ENCODE data around the gene OSBPL6. TPM values are rescaled to one million over a fixed set of nuclear protein-coding genes. Genes with fewer than 3 reads are reported as not detected.
A peak's percentile ranks its signal among the peaks of the same experiment; 100 is the strongest.

Gene OSBPL6
- total RNA-seq, 2 donors from 2014 or later, result 0.52 to 2.0 TPM

DNA sequence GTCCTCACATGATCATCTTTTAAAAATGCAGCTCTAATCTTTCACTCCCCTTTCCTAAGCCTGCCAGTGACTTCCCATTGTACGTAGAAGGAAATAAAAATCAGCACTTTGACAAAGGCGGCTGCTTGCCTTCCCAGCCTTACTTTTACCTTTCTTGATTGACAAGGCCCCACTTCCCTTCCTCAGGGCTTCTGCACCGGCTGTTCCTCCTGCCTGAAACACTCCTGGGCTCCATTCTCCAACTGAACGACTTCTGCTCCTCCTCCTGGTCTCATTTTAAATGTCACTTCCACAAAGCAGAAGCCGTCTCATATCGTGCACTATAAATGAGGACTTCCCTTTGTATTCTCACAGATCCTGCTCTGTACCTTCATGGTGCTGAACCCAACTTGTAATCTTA is 56.1 kb downstream of the OSBPL6 start:
- Mint-ChIP-seq H3K36me3 (no peaks in the 10 kb centered on the region), H3K27ac (no peak overlapping the region), H3K9me3 (no peaks in the 10 kb centered on the region)
- DNase-seq (ENCODE audit: low spot score in 2 of 2), result no peak
- ATAC-seq, result no peak

GRCh38 chr2:178251151-178251955 is 57.0 kb downstream of the OSBPL6 start:
- no peak overlapping the region for H3K27ac Mint-ChIP-seq
- DNase-seq (ENCODE audit: low spot score in 2 of 2) (no peak), ATAC-seq (no peak)
- no peaks in the 10 kb centered on the region for H3K36me3 Mint-ChIP-seq
- no peaks in the 10 kb centered on the region for H3K9me3 Mint-ChIP-seq

DNA sequence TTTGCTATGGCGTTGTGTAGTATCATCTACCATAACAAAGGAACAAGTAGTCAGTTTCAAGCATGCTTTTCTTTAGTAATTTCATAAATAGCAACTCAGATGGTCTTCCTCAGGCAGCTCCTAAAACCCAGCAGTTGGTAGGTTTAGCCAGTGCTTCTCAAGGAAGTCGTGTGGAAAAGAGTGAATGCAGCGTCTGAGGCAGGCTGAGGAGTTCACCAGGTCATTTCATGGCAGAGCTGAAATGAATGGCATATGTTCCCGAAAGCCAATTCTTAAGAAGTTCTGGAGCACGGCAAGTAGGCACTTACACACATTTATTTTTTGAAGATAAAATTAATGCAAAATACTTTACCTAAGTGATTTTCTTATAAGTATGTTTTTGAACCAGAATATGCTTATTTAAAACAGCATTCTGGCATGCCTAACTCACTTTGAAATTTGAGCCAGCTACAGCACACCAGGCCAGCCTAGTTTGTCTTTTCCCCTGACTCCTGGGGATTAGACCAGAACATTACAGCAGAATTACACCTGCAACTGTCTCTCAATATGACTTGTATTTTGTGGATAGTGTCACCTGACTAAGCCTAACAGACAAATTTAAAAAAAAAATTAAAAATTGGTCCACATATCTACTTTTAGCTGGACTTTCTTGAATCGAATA is 62.2 kb downstream of the OSBPL6 start:
- no peaks in the 10 kb centered on the region for H3K9me3 Mint-ChIP-seq
- H3K36me3 Mint-ChIP-seq, result no peaks in the 10 kb centered on the region
- ATAC-seq (no peak), DNase-seq (ENCODE audit: low spot score in 2 of 2) (no peak)
- no peak overlapping the region for H3K27ac Mint-ChIP-seq

GRCh38 chr2:178257127-178257526 is 62.8 kb downstream of the OSBPL6 start:
- Mint-ChIP-seq H3K36me3 (no peaks in the 10 kb centered on the region), H3K9me3 (no peaks in the 10 kb centered on the region), H3K27ac (no peak overlapping the region)
- DNase-seq (ENCODE audit: low spot score in 2 of 2), result no peak
- ATAC-seq, result no peak

DNA sequence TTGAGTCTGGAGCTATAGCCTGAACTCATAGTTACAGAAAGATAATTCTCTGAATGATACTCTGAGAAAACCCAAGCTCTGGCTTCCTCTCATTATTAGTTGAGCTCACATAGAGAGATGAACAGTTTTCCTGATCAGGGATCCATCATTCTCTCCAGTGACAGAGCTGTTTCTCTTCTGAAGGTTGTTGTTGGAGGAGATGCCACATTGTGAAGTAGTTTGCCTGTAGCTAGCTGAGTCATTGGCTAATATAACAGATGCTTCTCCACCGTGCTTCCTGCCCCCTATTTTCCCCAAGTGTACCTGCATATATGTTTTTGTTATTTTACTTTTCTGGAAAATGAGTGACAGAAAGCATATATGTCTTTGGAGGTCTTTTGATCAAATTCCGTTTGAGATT is 64.6 kb downstream of the OSBPL6 start:
- Mint-ChIP-seq H3K9me3 (no peaks in the 10 kb centered on the region), H3K27ac (no peak overlapping the region), H3K36me3 (no peaks in the 10 kb centered on the region)
- no peak for ATAC-seq
- DNase-seq (ENCODE audit: low spot score in 2 of 2), result no peak

DNA sequence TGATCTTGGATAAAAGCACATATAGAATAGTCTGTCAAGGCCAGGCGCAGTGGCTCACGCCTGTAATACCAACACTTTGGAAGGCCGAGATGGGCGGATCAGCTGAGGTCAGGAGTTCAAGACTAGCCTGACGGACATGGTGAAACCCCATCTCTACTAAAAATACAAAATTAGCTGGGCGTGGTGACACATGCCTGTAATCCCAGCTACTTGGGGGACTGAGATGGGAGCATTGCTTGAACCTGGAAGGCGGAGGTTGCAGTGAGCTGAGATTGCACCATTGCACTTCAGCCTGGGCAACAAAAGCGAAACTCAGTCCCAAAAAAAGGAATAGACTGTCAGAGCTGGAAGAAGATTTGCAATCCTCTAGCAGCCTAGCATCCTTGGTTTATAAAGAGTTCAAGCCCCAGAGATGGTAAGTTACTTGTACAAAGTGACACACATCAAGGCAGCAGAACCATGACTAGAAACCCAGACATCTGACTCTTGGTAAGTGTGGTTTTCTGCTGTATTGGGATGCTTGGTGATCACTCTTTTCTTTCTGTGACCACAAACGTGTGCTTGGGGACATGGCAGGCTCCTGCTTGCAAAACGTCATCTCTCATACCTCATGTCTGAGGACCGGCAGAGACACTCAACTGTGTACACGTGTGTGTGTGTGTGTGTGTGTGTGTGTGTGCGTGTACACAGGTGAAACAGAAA is 69.0 kb downstream of the OSBPL6 start:
- H3K36me3 Mint-ChIP-seq, result no peaks in the 10 kb centered on the region
- no peaks in the 10 kb centered on the region for H3K9me3 Mint-ChIP-seq
- DNase-seq (ENCODE audit: low spot score in 2 of 2) (no peak), ATAC-seq (peak in 1 of 2 donors; percentile 46)
- H3K27ac Mint-ChIP-seq, result no peak overlapping the region

DNA sequence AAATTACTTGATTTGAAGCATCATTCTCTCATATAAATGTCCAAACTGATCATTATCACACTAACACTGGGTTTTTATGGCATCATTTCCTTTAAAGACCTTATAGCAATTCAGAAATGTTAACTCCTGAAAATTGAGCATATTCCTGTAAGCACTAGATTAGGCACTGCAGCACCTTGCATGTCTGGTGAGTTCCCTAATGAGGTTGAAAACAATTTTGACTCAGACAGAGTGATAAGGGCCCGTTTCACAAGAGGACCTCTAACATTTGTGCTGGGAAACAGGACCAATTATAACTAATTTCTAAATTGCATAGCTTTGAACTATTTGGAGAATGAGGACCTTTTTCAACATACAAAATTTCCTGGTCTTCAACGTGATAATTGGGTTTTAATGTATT is 69.9 kb downstream of the OSBPL6 start:
- H3K27ac Mint-ChIP-seq, result no peak overlapping the region
- no peaks in the 10 kb centered on the region for H3K9me3 Mint-ChIP-seq
- ATAC-seq, result no peak
- no peak for DNase-seq (ENCODE audit: low spot score in 2 of 2)
- H3K36me3 Mint-ChIP-seq, result no peaks in the 10 kb centered on the region

- no peak overlapping the region for H3K27ac Mint-ChIP-seq
- no peak for DNase-seq (ENCODE audit: low spot score in 2 of 2)
These were observed 71.5 kb downstream of the OSBPL6 start for GRCh38 chr2:178265851-178266250.

DNA sequence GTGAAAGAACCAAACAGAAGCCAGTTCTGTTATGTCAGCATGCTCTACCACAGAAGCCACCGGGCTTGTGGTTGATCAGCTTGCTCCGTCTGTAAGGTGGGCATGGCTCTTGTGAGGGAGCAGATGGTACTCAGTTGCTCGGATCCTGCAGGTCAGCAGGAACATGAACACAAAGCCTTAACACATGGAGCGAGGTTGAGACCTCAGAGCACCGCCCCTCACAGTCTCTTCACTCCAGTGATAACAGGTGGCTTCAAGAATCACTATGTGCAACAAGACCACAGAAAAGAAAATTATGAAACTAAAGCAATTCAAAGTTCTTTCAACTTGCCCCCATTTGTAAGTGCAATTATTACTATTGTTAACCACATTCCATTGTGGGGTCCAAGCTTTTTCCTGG is 72.1 kb downstream of the OSBPL6 start:
- Mint-ChIP-seq H3K27ac (no peak overlapping the region), H3K36me3 (no peaks in the 10 kb centered on the region)
- no peak for ATAC-seq

More at GRCh38 chr2:178265851-178266250, 71.5 kb downstream of the OSBPL6 start:
- ATAC-seq, result no peak
- H3K9me3 Mint-ChIP-seq, result no peaks in the 10 kb centered on the region
- no peaks in the 10 kb centered on the region for H3K36me3 Mint-ChIP-seq

GRCh38 chr2:178267660-178268059 is 73.3 kb downstream of the OSBPL6 start:
- no peak overlapping the region for H3K27ac Mint-ChIP-seq
- DNase-seq (ENCODE audit: low spot score in 2 of 2), result no peak
- no peaks in the 10 kb centered on the region for H3K36me3 Mint-ChIP-seq
- H3K9me3 Mint-ChIP-seq, result no peaks in the 10 kb centered on the region
- ATAC-seq, result no peak

More for the DNA sequence above, 72.1 kb downstream of the OSBPL6 start:
- H3K9me3 Mint-ChIP-seq, result no peaks in the 10 kb centered on the region
- no peak for DNase-seq (ENCODE audit: low spot score in 2 of 2)

GRCh38 chr2:178268435-178268834 is 74.1 kb downstream of the OSBPL6 start:
- ATAC-seq (no peak), DNase-seq (ENCODE audit: low spot score in 2 of 2) (no peak)
- H3K9me3 Mint-ChIP-seq, result no peaks in the 10 kb centered on the region
- H3K36me3 Mint-ChIP-seq, result no peaks in the 10 kb centered on the region
- no peak overlapping the region for H3K27ac Mint-ChIP-seq

- Mint-ChIP-seq H3K27ac (no peak overlapping the region), H3K36me3 (no peaks in the 10 kb centered on the region), H3K9me3 (no peaks in the 10 kb centered on the region)
- ATAC-seq (no peak), DNase-seq (ENCODE audit: low spot score in 2 of 2) (no peak)
These were observed 75.3 kb downstream of the OSBPL6 start for GRCh38 chr2:178269438-178270224.

DNA sequence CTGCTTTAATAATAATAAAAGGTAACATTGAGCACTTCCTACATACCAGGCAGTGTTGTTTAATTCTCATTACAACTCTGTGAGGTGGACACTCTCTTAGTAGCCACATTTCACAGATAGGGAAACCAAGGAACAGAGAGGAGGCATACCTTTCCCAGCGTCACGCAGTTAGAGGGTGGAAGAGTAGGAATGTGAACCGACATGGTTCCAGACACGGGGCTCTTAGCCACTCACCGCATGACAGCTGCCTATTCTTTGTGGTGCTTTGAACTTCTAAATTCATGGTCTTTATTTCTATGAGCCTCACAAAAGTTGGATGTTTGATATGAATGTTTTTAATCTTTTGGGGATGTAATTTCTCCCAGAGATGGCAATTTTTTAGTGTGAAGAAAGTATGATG is 76.0 kb downstream of the OSBPL6 start:
- ATAC-seq (no peak), DNase-seq (ENCODE audit: low spot score in 2 of 2) (no peak)
- Mint-ChIP-seq H3K27ac (no peak overlapping the region), H3K36me3 (no peaks in the 10 kb centered on the region), H3K9me3 (no peaks in the 10 kb centered on the region)

GRCh38 chr2:178271094-178271493 is 76.8 kb downstream of the OSBPL6 start:
- no peak for DNase-seq (ENCODE audit: low spot score in 2 of 2)
- Mint-ChIP-seq H3K27ac (no peak overlapping the region), H3K9me3 (no peaks in the 10 kb centered on the region), H3K36me3 (no peaks in the 10 kb centered on the region)
- no peak for ATAC-seq

DNA sequence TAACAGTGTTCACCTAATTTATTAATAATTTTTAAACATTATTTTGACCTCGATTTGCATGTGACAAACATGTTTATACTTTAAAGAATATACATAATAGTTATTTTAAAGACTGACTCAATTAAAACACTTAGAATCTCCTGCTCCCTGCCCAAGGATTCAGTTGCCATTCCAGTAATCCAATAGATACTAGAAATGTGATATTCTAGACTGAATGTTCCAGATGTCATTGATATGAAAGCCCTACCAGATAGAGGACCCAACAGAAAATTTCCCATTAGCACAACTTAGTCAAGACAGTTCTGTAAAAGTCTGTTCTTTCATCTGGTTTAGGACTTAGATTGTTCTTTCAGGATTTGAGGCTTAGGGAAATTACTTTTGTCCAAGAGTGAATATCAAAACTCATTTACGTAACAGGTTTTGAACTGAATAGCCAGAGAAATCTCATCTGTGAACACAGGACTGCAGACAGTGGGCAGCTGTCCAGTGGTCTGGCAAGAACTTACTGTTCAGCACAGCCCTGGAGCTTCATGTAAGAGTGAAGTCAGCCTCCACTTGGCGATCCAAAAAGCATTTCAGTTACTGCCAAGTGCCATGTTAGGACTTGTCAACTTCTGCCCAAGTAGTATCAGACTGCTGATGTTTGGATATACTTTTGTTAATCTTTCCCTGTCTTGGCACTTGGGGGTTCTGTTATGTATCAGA is 77.5 kb downstream of the OSBPL6 start:
- no peak for DNase-seq (ENCODE audit: low spot score in 2 of 2)
- no peaks in the 10 kb centered on the region for H3K36me3 Mint-ChIP-seq
- H3K27ac Mint-ChIP-seq, result no peak overlapping the region
- no peaks in the 10 kb centered on the region for H3K9me3 Mint-ChIP-seq
- no peak for ATAC-seq

DNA sequence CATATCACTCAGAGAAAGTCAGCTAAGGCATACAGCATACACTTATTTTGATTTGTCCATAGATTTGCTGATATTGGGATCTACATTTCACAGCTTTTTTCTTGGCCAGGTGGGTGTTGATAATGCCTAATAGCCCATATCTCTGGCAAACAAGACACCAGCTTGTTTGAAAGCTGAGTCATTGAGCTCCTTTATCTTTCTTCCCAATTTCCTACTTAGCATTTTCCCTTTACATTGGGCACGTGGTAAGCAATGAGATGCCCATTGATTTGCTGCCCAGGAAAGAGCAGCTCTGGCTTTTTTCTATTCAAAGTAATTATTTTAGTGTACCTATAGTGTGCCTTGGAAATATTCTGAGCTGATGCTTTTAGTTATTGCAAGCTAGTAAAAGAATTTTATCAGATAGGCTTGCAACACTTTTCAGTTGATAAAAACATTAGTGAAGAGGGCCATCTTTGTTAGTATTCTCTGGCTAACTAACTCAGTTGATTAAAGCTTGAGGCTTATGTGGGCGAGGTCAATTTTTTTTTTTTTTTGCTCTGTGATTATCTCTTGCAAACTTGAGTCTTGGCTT is 79.6 kb downstream of the OSBPL6 start:
- no peak for ATAC-seq
- no peak overlapping the region for H3K27ac Mint-ChIP-seq
- DNase-seq (ENCODE audit: low spot score in 2 of 2), result no peak
- no peaks in the 10 kb centered on the region for H3K9me3 Mint-ChIP-seq
- H3K36me3 Mint-ChIP-seq, result no peaks in the 10 kb centered on the region

Data from activated naive CD4-positive, alpha-beta T cell treated with anti-CD3 and anti-CD28 coated beads, Interleukin-2, amount 50 U/mL, for 72 hours (primary cell).